Neural crest cell (in vitro differentiated cells): ENCODE data around the gene TK1. TPM values are rescaled to one million over a fixed set of nuclear protein-coding genes. Genes with fewer than 3 reads are reported as not detected.

ENCODE experiments used
- DNase-seq: peaks from one replicate; pipeline ENCODE4 v3.0.0; 2021; ENCODE audit warnings: low read depth, mixed read lengths, low spot score
- H3K27ac Mint-ChIP-seq: one replicate; pipeline ENCODE4 v1.8.0; 2021; ENCODE audit warnings: mild to moderate bottlenecking, mixed read lengths; ENCODE audit not compliant: unreplicated experiment
- H3K27me3 Mint-ChIP-seq: 2 replicates; pipeline ENCODE4 v1.8.0; 2021; ENCODE audit warnings: low read depth, mild to moderate bottlenecking, mixed read lengths
- H3K36me3 Mint-ChIP-seq: 2 replicates; pipeline ENCODE4 v1.8.0; 2021; ENCODE audit warnings: low read depth, mild to moderate bottlenecking, mixed read lengths
- H3K4me1 Mint-ChIP-seq: 2 replicates; pipeline ENCODE4 v1.8.0; 2021; ENCODE audit warnings: mixed read lengths
- H3K4me3 Mint-ChIP-seq: one replicate; pipeline ENCODE4 v1.8.0; 2021; ENCODE audit warnings: mild to moderate bottlenecking, mixed read lengths
- H3K9me3 Mint-ChIP-seq: 2 replicates; pipeline ENCODE4 v1.8.0; 2021; ENCODE audit warnings: mixed read lengths
- CTCF ChIP-seq: fragments of 200-600 bp; sonication (generic); conservative IDR thresholded peaks from 2 replicates; pipeline ENCODE4 v1.5.0; 2021; ENCODE audit warnings: antibody characterized with exemption, mild to moderate bottlenecking
- total RNA-seq: library from RNA; stranded (reverse); gene quantifications from 2 replicates; pipeline ENCODE4 v1.2.1, GENCODE V29; 2021

TK1 gene
- total RNA-seq, 1 donor from 2014 or later, result 53.9 TPM

- H3K4me1 Mint-ChIP-seq, result no peaks in the 10 kb centered on the region
- DNase-seq, result no peak
Measured at GRCh38 chr17:78232859-78233173, 46.0 kb upstream of the TK1 start.

GRCh38 chr17:78231991-78232858 lies 45.4 kb upstream of the TK1 start:
- no peak overlapping the region for H3K4me3 Mint-ChIP-seq
- no peak for DNase-seq
- no peaks in the 10 kb centered on the region for H3K4me1 Mint-ChIP-seq
- peaks cover 45% of the 10 kb centered on the region for H3K27me3 Mint-ChIP-seq
- no peak overlapping the region for H3K27ac Mint-ChIP-seq
- TF ChIP-seq CTCF, result no peak
- H3K36me3 Mint-ChIP-seq, result no peaks in the 10 kb centered on the region
- H3K9me3 Mint-ChIP-seq, result no peaks in the 10 kb centered on the region

More at GRCh38 chr17:78232859-78233173, 46.0 kb upstream of the TK1 start:
- Mint-ChIP-seq H3K36me3 (no peaks in the 10 kb centered on the region), H3K27me3 (peaks cover 45% of the 10 kb centered on the region), H3K9me3 (no peaks in the 10 kb centered on the region), H3K4me3 (no peak overlapping the region), H3K27ac (no peak overlapping the region)
- TF ChIP-seq CTCF, result no peak

GRCh38 chr17:78230996-78231935 lies 44.4 kb upstream of the TK1 start, which contains the start of gene TMEM235:
Gene TMEM235 (plus strand): TSS chr17:78231631. CDS start chr17:78232024, 393 bp downstream.
- no peaks in the 10 kb centered on the region for H3K4me1 Mint-ChIP-seq
- H3K27me3 Mint-ChIP-seq, result peaks cover 45% of the 10 kb centered on the region
- H3K9me3 Mint-ChIP-seq, result no peaks in the 10 kb centered on the region
- DNase-seq, result no peak
- no peaks in the 10 kb centered on the region for H3K36me3 Mint-ChIP-seq
- H3K4me3 Mint-ChIP-seq, result peak within 1 kb of the TSS; percentile 6
- no peak for TF ChIP-seq CTCF
- no peak within 1 kb of the TSS for H3K27ac Mint-ChIP-seq

GRCh38 chr17:78230252-78230962 lies 43.6 kb upstream of the TK1 start:
- Mint-ChIP-seq H3K4me3 (peak overlapping the region; percentile 6), H3K36me3 (no peaks in the 10 kb centered on the region), H3K27me3 (peaks cover 45% of the 10 kb centered on the region), H3K27ac (no peak overlapping the region), H3K4me1 (no peaks in the 10 kb centered on the region), H3K9me3 (no peaks in the 10 kb centered on the region)
- no peak for DNase-seq
- no peak for TF ChIP-seq CTCF

DNA sequence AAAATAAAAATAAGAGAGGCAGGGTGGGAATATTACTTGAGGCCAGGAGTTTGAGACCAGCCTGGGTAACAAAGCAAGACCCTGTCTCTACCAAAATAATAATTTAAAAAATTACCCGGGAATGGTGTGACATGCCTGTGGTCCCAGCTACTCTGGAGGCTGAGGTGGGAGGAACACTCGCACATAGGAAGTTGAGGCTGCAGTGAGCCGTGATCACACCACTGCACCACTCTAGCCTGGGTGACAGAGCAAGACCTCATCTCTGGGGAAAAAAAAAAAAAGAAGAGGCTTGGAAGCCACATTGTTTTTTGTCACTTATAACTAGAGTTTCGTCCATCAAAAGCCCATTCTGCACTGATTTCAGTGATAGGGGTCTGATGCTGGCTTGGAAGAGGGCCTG lies 41.3 kb upstream of the TK1 start:
- no peaks in the 10 kb centered on the region for H3K36me3 Mint-ChIP-seq
- no peak for DNase-seq

More for the DNA sequence above, 41.3 kb upstream of the TK1 start:
- Mint-ChIP-seq H3K4me3 (no peak overlapping the region), H3K27ac (no peak overlapping the region), H3K9me3 (no peaks in the 10 kb centered on the region), H3K4me1 (no peaks in the 10 kb centered on the region), H3K27me3 (peaks cover 37% of the 10 kb centered on the region)
- TF ChIP-seq CTCF, result no peak
